Measurements from ENCODE around the gene CNPY1.
"Not testable (repeated sequence)": the region's sequence is repeated elsewhere in the genome, so short reads cannot be mapped to it uniquely, and the experiment has no call there.

The CNPY1 gene

DNA sequence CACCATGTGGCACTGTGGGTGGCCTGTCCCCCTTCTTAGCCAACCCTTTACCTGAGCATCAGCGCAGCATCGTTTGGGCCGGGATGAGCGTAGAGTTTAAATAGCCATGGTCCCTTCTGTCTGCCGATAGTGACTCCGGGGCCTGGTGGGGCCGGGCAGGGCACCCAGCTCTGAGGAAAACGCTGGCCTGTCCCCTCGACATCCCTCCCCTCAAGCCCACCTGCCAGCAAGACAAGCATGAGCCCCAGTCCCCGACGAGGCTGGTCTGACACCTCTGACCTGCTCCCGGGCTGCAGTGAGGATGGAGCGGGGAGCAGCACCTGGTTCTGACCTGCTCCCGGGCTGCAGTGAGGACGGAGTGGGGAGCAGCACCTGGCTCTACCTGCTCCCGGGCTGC, 31.1 kb upstream of the CNPY1 start:
- no peak for DNase-seq

DNA sequence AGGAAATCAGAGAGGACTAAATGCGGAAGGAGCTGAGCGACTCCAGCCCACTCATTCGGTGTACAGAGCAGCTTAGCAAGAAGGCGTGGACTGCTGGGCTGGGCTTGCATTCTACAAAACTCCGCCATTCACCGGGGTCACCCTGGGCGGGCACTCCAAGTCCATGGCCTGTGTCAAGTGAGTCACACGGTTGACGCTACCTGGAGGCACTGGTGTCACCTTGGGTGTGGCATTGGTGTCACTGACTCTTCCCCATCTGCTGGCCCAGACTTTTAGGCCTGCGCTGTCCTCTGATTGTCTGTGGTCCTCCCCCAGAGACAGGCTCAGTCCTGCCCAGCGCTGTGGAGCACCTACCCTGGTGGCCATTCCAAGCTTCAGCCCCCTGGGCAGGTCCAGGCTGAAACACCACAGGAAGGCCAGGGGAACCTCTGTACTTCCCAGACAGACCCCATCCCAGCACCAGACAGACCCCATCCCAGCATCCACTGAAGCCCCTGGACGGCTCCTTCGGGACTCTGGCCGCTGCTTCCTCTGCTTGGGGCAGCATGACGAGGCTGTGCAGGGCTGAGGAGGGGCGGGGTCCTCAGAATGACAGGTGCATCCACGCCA, 30.6 kb upstream of the CNPY1 start:
- no peak for DNase-seq

GRCh38 chr7:155576416-155576815, 30.1 kb upstream of the CNPY1 start:
- DNase-seq, result no peak

GRCh38 chr7:155574556-155575290, 28.4 kb upstream of the CNPY1 start:
- no peak for DNase-seq

GRCh38 chr7:155571581-155572345, 25.4 kb upstream of the CNPY1 start:
- DNase-seq, result no peak

GRCh38 chr7:155570991-155571390, 24.6 kb upstream of the CNPY1 start:
- no peak for DNase-seq

DNA sequence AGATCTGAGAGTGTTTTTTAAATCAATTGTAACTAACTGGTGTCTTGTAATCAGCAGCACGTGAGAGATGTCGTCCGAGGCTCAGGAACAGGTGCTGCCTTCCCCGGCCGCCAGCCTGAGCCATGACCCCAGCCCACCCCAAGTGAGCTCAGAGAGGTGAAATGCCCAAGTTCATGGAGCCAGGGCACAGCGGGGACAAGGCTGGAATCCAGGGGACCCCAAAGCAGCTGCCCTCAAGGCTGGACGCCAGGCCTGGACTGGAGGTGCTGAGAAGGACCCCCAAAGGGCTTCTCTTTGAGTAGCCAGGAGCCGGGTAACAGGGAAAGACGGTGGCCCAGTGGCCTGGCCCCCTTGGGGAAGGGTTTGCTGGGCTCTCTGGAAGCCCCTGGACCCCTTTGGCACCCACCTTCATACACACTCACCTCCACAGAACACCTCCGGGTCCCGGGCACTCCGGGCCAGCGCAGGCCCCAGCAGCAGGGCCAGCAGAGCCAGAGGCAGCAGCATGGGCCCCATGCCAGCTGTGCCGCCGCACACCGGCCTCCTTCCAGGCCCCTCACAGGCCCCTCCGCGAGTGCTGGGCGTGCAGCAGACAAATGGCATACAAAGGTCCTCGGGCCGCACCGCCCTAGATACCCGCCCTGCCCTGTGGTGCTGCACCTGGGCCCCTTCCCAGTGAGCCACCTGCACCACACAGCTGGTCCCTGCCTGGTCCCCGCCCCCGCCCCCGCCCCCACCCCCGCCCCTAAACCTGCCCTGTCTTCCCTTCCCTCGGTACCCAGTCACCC, 24.0 kb upstream of the CNPY1 start:
- no peak for DNase-seq

- DNase-seq, result no peak
These were observed 23.3 kb upstream of the CNPY1 start for GRCh38 chr7:155569681-155570080.

- no peak for DNase-seq
These were observed 22.6 kb upstream of the CNPY1 start for GRCh38 chr7:155568842-155569494.

DNA sequence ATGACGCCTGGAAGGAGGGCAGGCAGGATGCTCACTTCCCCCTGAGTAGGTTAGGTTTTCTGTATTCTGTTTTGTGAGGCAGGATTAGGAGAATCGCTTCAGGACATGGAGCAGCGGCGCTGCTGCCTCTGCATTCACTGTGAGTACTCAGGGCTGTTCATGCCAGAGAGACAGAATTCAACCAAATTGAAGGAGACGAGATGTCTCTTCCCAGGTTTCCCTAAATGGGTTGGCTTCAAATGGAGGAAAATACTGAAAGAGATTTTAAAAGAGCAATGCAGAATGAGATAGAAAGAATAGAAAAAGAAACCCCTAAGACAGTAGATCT, 21.9 kb upstream of the CNPY1 start:
- no peak for DNase-seq

GRCh38 chr7:155567646-155568332, 21.4 kb upstream of the CNPY1 start:
- DNase-seq, result no peak

DNA sequence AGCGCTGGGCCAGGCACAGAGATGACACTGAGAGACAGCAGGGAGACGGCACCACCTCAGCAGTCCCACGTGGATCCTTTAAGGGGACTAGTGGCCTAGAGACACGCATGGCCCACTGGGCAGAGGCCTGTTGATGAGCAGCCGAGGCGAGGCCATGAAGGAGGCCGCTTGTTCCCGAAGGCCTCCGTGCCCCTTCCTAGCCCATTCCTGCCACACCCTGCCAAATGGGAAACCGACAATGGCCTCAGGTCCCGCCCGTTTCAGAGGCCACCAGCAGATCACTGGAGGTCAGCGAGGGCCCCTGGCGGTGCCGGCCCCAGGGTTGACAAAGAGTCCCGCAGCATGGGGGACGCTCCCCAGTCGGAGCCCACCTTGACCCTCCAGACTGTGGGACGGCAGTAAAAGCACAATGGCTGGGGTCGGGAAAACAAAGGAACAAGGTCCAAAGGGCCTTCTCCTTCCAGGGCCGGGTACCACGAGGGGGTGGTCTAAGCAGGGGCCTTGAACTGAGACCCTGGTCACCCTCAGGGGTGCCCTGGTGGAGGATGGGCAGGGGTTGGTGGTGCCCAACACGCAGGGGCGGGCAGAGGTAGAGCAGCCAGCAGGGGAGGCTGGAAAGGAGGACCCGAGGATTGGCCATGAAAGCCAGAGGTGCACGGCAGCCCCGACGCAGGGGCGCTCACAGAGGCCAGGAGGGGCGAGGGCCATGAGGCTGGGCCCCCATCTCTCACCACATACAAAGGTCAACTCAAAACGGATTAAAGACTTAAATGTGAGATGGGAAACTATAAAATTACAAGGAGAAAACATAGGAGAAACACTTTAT, 19.9 kb upstream of the CNPY1 start:
- DNase-seq, result no peak

DNA sequence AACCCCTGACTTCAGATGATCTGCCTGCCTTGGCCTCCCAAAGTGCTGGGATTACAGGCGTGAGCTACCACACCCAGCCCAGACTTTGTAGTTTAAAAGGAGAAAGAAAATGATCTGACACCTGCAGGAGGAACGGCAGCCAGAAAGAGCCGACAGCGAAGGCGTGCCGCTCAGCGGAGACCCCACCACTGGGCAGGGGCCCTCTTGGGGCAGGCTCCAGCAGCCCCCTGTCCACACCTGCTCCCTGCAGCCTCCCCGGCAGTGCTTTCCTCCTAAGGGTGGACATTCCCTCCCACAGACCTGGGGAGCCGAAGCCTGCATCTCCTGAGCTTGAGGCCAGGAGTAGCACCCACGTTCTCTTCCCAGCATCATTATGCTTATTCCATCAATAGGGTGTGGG, 19.2 kb upstream of the CNPY1 start:
- DNase-seq, result no peak

- DNase-seq, result not testable (repeated sequence)
These were observed 16.6 kb upstream of the CNPY1 start for GRCh38 chr7:155562976-155563375.

GRCh38 chr7:155562106-155562505, 15.7 kb upstream of the CNPY1 start:
- DNase-seq, result no peak

DNA sequence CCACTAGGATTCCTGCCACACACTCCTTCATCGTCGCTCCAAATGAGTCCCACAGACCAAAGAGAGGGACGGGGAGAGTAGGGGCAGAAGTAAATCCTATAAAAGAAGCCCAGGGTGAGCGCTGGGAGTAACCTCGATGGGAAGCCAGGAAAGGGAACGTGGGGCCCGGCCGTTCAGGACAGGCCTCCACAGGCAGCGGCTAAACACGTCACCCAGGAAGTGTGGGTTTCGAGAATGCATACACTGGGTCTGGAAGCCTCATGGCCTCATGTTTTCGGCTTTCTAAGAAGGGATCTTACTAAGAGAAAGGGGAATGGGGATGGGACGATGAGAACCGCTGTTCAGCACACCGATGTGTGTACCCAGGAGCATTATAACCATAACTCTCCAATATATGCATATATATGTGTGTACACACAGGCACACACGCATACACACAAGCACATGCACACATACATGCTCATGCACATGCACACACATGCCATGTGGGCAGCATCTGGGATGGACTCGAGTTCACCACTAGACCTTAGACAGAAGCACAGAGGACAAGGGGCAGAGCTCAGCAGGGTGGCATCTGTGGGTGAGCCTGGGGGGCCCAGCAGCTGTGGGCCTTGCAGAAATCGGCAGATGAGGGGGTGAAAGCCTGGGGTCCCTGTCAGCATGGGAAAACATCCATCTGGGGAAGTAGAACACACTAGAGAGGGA, 14.8 kb upstream of the CNPY1 start:
- DNase-seq, result no peak

- no peak for DNase-seq
These were observed 14.0 kb upstream of the CNPY1 start for GRCh38 chr7:155560196-155560885.

DNA sequence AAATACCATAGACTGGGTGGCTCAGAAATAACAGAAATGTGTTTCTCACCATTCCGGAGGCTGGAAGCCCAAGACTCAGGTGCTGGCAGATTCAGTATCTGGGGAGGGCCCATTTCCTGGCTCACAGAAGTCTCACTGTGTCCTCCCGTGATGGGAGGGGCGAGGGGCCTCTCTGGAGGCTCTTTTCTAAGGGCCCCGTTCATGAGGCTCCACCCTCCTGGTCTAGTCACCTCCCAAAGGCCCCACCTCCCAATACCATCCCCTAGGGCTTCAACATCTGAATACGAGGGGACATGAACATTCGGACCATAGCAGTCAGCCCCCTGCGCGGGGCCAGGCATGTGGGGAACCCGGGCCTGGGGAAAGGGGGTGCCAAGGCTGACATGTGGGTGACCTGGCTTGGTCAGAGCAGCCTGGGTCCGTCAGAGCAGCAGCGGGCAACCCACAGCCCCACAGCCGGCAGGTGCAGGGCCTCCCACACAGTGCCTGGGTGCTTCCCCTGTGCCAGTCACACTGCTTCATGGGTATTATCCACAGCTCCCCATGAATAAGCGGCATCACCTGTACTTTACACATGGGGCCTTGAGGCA, 13.3 kb upstream of the CNPY1 start:
- DNase-seq, result no peak

DNA sequence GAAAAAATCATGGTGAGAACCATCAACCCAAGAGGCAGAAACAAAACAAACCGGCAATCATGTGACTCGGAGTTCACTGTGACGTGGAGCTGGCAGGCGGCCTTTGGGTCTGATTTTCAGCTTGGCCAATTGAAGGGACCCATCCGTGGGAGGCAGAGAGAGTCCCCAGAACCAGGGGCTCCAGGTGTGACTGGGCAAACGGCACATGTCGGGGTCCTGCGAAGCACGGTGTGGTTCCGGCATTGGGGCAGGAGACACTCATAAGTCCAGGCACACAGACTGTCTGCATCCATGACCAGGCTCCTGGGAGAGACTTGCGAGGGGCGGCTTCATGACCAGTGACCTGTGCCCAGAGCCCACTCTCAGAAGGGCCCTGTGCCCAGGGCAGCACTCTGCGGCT, 12.6 kb upstream of the CNPY1 start:
- no peak for DNase-seq

- no peak for DNase-seq
These were observed 12.0 kb upstream of the CNPY1 start for GRCh38 chr7:155558351-155558750.
